ENCODE results near the gene ZNF622.
A peak's percentile ranks its signal among the peaks of the same experiment; 100 is the strongest.
"Not testable (repeated sequence)": the region's sequence is repeated elsewhere in the genome, so short reads cannot be mapped to it uniquely, and the experiment has no call there.

ZNF622 gene

GRCh38 chr5:16480144-16480543 lies 14.5 kb upstream of the ZNF622 start:
- no peak for DNase-seq (ENCODE audit: low read depth, low spot score)

GRCh38 chr5:16477541-16477940 lies 11.9 kb upstream of the ZNF622 start:
- no peak for DNase-seq (ENCODE audit: low read depth, low spot score)

GRCh38 chr5:16476417-16476816 lies 10.8 kb upstream of the ZNF622 start:
- not testable (repeated sequence) for DNase-seq (ENCODE audit: low read depth, low spot score)

- no peak for DNase-seq (ENCODE audit: low read depth, low spot score)
Measured at GRCh38 chr5:16471387-16471786, 5.8 kb upstream of the ZNF622 start.

- DNase-seq (ENCODE audit: low read depth, low spot score): no peak
Measured at GRCh38 chr5:16467363-16468219, 2.0 kb upstream of the ZNF622 start.

- no peak for DNase-seq (ENCODE audit: low read depth, low spot score)
Measured at GRCh38 chr5:16464664-16465543, 696 bp downstream of the ZNF622 start.

- no peak for DNase-seq (ENCODE audit: low read depth, low spot score)
Measured at GRCh38 chr5:16464231-16464630, 1.4 kb downstream of the ZNF622 start.

- DNase-seq (ENCODE audit: low read depth, low spot score): no peak
Measured at GRCh38 chr5:16461782-16462181, 3.8 kb downstream of the ZNF622 start.

GRCh38 chr5:16461026-16461425 lies 4.6 kb downstream of the ZNF622 start:
- DNase-seq (ENCODE audit: low read depth, low spot score): no peak

- DNase-seq (ENCODE audit: low read depth, low spot score): no peak
Measured at GRCh38 chr5:16459451-16459850, 6.1 kb downstream of the ZNF622 start.

GRCh38 chr5:16457853-16458252 lies 7.7 kb downstream of the ZNF622 start:
- no peak for DNase-seq (ENCODE audit: low read depth, low spot score)

GRCh38 chr5:16457451-16457850 lies 8.1 kb downstream of the ZNF622 start:
- no peak for DNase-seq (ENCODE audit: low read depth, low spot score)

GRCh38 chr5:16456103-16456832 lies 9.3 kb downstream of the ZNF622 start:
- peak; percentile 73 for DNase-seq (ENCODE audit: low read depth, low spot score)

- DNase-seq (ENCODE audit: low read depth, low spot score): no peak
Measured at GRCh38 chr5:16455668-16456067, 9.9 kb downstream of the ZNF622 start.

GRCh38 chr5:16454686-16455085 lies 10.9 kb downstream of the ZNF622 start:
- no peak for DNase-seq (ENCODE audit: low read depth, low spot score)

- DNase-seq (ENCODE audit: low read depth, low spot score): no peak
Measured at GRCh38 chr5:16453609-16454008, 12.0 kb downstream of the ZNF622 start.

GRCh38 chr5:16450163-16450562 lies 15.4 kb downstream of the ZNF622 start:
- DNase-seq (ENCODE audit: low read depth, low spot score): no peak

- no peak for DNase-seq (ENCODE audit: low read depth, low spot score)
Measured at GRCh38 chr5:16446993-16447392, 18.6 kb downstream of the ZNF622 start.

- no peak for DNase-seq (ENCODE audit: low read depth, low spot score)
Measured at GRCh38 chr5:16437977-16438376, 27.6 kb downstream of the ZNF622 start.

GRCh38 chr5:16436065-16436682 lies 29.4 kb downstream of the ZNF622 start:
- not testable (repeated sequence) for DNase-seq (ENCODE audit: low read depth, low spot score)

GRCh38 chr5:16431490-16431889 lies 34.1 kb downstream of the ZNF622 start:
- DNase-seq (ENCODE audit: low read depth, low spot score): no peak

Measured in ELF-1 (cell line).